Retina (tissue), 1 donor: ENCODE measurements around the gene CCNQ.

Experiments used
- DNase-seq: peaks from one replicate; pipeline ENCODE4 v3.0.0-alpha.2; 2016

Gene CCNQ

GRCh38 chrX:153598541-153599191 is at the start of gene CCNQ:
CCNQ (minus strand) TSS chrX:153599139; CDS start chrX:153599073, 66 bp downstream.
- peak; percentile 65 for DNase-seq

DNA sequence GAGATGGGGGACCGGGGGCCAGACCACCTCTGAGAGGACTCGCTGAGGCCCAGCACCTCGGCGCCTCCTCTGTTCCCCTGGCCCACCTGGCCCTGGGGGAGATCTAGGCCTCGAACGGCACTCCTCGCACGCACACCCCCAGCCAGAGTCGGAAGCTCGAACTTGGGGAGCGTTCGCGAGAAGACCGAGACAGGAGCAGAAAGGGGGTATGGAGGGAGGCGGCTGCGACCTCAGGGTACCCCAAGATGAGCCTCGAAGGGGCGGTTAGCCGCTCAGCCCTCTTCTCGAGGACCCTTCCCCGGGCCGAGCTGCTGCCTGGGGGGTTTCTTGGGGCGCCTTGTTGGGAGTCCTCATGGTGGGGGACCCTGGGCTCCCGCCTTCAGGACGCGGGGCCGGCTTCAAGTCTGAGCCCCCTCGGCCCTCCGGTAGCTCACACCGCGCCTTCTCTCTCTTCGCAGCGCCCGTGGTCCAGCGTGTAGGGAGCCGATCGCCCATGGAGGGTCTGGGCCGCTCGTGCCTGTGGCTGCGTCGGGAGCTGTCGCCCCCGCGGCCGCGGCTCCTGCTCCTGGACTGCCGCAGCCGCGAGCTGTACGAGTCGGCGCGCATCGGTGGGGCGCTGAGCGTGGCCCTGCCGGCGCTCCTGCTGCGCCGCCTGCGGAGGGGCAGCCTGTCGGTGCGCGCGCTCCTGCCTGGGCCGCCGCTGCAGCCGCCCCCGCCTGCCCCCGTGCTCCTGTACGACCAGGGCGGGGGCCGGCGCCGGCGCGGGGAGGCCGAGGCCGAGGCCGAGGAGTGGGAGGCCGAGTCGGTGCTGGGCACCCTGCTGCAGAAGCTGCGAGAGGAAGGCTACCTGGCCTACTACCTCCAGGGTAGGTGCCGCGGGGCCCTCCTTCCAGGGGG is 48.8 kb upstream of the CCNQ start:
- DNase-seq, result no peak

- DNase-seq, result no peak
Observed at GRCh38 chrX:153646620-153647373, 47.9 kb upstream of the CCNQ start, which contains the start of gene DUSP9. DUSP9 (plus strand) TSS chrX:153647203; CDS start chrX:153647954, 751 bp downstream.

GRCh38 chrX:153645921-153646488 is 47.1 kb upstream of the CCNQ start:
- no peak for DNase-seq

DNA sequence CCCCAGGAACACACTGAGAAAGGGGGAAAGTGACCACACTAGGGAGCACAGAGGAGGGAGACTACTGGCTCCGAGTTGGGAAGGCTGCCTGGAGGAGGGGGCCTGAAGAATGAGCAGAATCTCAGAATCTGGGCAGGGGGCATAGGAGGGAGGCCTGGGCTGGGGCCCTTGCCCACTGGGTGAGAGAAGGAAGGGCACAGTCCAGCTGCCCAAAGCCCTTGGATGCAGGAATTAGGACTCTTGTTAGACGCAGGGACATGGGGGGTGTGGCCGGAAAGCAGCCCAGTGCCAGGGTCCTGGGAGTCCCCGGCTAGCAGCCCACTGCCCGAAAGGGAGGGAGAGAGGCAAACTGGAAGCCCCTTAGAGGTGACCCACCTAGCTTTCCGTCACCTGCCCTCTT is 46.2 kb upstream of the CCNQ start:
- no peak for DNase-seq

DNA sequence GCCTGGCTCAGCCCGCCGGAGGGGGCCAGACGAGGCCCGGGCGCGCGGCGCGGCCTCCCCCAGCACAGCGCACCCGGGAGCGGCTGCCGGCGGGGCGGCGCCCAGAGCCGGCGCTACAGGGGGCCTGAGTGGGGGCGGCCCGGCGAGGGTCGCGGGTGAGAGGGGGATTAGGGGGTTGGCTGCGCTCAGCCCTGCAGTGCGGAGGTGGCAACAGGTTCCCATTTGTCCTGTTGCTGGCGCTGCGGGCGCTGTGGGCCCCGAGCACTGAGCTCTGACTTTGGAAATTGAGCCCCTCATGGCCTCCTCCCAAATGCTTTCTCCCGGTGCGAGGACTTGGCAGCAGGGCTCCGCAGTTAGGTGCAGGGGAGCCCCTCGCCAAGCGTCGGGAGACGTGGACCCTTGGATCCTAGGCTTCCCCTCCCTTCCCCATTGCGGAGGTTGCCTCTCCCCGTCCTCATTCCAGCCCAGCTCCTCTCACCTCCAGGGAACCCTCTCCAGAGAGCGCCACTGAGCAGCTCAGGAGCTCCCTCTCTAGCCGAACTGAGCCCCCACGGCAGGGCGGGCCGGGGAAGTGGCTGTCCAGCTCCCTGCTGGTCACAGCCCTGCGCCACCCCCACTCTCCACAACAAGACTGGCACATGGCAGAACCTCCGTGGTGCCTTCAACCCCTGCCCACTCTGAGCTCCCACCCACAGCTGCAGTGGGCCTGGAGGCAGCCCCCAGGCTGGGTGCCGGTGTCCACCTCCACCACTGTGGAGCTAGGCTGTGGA is 45.6 kb upstream of the CCNQ start:
- no peak for DNase-seq

GRCh38 chrX:153643431-153644351 is 44.8 kb upstream of the CCNQ start:
- DNase-seq, result no peak

GRCh38 chrX:153642655-153643430 is 43.9 kb upstream of the CCNQ start:
- DNase-seq, result no peak

GRCh38 chrX:153642051-153642654 is 43.2 kb upstream of the CCNQ start:
- DNase-seq, result no peak

GRCh38 chrX:153641627-153642026 is 42.7 kb upstream of the CCNQ start:
- no peak for DNase-seq

DNA sequence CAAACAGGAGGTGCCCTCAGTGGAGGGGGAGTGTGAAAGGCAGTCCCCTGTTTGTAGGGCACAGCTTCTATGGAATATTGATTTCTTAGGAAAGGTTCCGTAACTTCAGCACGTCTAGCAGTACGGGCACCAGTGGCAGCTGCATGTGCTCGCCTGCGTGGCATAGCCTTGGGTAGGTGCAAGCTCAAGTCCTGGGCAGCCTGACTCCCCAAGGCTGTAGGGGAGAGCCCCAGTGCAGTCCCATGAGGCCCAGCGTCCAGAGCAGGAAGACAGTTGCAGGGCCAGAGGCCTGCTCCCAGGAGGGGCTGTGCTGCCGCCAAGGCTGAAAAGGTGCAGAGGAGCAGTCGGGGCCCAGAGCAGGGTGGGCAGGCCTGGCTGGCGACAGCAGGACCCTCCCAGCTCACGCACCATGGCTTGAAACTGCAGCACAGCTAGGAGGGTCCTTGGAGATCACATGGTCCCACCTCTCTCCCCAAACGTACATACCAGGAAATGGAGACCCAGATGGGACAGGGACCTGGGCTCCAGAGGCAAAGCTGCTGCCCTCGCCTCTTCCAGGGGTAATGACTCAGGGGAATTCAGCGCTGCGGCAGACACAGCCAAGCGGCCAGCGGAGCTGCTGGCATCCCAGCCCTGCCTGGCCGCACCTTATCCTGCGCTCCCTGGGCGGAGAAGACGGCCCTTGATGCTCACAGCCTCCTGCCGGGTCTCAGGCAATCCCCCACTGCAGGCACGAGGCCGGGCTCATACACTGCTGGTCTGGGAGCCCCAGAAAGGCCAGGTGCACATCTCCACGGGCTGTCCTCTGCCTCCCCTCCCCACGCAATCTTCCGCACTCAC is 42.0 kb upstream of the CCNQ start:
- no peak for DNase-seq

DNA sequence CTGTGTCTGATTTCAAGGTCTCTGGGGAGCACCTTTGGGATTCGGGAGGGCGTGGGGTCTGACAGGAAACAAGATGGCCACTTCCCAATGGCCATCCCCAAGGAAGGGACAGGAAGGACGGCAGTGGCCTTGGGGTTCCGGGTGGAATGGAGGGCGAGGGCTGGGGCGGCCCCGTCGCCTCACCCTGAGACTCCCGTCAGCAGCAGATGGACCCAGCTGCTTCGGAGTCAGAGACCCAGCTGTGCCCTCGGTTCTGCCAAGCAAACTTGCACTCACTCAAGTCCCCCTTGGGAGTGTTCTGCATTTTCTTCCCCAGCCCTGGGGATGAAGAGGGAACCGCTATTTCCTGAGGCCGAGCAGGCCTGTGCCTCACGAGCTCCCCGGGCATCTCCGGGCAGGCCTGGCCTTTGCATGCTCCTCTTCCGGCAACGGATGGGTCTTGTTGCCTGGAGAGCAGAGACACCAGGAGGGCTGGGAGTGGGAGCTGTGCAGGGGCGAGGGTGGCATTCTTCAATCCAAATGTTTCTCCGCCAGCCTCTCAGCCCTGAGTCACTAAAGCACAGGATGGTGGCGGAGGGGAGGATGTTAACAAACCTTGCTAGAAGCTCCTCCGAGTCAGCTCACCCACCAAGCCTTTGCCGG is 41.2 kb upstream of the CCNQ start:
- no peak for DNase-seq

GRCh38 chrX:153639177-153640044 is 40.5 kb upstream of the CCNQ start:
- no peak for DNase-seq

DNA sequence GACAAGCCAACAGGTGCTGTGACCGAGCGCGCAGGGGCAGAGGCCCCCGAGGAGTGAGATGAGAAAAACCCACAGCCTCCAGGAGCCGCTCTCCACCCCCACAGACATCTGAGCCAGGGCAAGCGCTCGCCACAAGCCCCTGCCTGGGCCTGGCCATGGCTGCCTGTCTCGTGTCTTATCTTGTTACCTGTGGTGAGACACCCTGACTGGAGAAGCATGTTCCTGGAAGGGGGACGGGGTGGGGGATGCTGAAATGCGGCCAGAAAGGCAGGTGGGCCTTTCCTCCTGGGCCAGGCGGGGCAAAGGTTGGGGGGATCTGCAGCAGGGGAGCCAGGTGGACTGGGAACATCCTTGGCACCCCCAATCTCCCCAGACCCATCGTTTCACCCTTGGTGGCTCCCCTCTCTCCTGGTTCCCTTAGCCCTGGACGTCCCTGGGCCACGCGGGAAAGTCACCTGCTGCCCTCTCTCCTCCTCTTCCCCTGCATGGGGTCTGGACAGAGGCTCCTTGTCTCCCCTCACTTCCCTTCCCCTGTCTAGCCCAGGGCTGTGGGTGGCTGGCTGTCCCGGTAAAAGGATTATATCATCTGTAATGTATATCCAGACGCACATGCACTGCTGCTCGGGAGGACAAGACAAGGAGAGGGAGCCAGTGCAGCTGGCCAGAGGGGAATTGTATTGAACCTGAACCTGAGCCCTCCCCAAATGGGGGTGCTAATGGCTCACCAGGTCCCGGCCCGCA is 39.7 kb upstream of the CCNQ start:
- DNase-seq, result no peak

GRCh38 chrX:153638041-153638371 is 39.1 kb upstream of the CCNQ start:
- DNase-seq, result no peak
